T-helper 22 cell (primary cell): ENCODE results near the gene EBNA1BP2.
"Not testable (repeated sequence)": the region's sequence is repeated elsewhere in the genome, so short reads cannot be mapped to it uniquely, and the experiment has no call there.

Experiments
- DNase-seq: peaks from one replicate; pipeline ENCODE4 v3.0.0-alpha.2; 2020; ENCODE audit warnings: low read depth

The EBNA1BP2 gene

DNA sequence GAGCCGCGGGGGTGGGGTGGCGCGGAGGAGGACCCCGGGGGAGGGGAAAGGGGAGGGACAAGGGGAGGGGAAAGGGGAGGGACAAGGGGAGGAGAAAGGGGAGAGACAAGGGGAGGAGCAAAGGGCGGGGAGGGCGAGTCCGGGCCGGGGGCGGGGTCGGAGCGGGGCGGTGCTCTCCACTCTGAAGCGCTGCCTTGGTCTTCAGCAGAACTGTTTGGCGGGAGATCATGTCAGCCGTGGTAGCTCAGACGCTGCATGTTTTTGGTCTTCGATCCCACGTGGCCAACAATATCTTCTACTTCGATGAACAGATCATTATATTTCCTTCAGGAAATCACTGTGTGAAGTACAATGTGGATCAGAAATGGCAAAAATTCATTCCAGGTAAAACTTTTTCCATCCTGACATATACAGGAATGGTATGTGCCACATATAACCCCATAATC, 460 bp upstream of the EBNA1BP2 start:
- peak; percentile 73 for DNase-seq

- no peak for DNase-seq
Observed at GRCh38 chr1:43171312-43171875, 696 bp downstream of the EBNA1BP2 start.

DNA sequence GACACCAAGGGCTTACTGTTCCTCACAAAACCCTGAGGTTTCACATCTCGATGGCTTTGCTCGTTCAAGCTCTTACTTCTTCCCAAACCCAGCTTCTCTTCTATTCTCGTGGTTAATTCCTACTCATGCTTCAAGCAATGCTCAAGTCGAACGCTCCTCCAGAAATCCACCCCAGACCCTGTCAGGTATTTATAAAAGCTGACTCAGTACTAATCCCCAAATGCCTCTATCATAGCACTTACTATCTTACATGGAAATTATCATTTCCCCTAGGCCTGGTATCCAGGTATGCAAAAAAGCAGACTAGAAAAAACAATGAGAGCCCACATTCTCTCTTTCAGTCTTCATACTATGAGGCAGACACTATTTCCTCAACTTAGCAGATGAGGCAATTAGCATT, 6.3 kb downstream of the EBNA1BP2 start:
- DNase-seq: no peak

- DNase-seq: no peak
Observed at GRCh38 chr1:43165162-43165561, 6.9 kb downstream of the EBNA1BP2 start.

DNA sequence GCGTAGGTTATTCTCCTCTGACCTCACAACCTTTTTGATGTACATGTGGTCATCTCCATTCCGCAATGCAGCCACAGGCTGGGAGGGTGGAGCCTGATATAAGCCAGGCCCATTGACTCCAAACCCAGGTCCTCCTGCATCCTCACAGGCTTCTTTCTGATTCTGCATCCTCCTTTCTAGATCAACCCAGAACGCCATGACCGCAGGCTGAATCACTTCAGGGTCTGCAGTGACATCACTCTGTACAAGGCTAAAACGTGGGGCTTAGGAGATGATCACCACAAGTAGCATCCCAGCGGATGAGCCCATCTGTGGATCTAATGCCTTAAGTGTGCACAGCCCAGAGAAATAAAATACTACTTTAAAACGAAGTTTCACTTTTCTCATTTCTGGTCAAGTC, 16.1 kb downstream of the EBNA1BP2 start:
- no peak for DNase-seq

DNA sequence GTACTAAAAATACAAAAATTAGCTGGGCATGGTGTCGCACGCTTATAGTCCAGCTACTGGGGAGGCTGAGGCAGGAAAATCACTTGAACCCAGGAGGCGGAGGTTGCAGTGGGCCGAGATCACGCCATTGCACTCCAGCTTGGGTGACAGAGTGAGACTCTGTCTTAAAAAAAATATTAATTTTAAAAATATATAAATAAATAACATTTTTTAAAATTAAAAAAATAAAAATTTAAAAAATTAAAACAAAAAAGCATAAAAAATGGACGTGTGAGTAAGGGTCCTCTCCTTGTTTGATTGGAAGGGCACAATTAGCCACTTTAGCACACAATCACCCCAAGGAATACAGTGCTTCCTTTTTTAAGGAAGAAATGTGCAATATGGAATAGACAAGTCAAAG, 18.6 kb downstream of the EBNA1BP2 start:
- DNase-seq: no peak

DNA sequence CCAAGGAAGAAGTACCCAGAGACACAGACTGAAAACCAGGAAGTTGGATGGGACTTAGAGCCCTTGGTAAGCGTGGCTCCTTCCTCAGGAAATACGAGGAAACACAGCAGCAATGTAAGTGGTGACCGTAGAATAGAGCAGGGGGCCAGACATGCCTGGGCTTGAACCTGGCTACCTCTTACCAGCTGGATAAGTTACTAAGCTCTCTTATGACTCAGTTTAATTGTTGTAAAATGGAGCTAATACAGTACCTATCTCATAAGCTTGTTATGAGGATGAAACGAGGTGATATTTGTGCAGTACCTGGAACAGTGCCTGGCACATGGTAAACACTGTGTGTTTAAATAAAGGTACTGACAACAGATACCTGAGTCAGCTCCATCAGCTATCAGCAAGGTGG, 19.2 kb downstream of the EBNA1BP2 start:
- DNase-seq: no peak

GRCh38 chr1:43149889-43150288, 22.2 kb downstream of the EBNA1BP2 start:
- DNase-seq: no peak

GRCh38 chr1:43147625-43148327, 24.3 kb downstream of the EBNA1BP2 start:
- DNase-seq: no peak

DNA sequence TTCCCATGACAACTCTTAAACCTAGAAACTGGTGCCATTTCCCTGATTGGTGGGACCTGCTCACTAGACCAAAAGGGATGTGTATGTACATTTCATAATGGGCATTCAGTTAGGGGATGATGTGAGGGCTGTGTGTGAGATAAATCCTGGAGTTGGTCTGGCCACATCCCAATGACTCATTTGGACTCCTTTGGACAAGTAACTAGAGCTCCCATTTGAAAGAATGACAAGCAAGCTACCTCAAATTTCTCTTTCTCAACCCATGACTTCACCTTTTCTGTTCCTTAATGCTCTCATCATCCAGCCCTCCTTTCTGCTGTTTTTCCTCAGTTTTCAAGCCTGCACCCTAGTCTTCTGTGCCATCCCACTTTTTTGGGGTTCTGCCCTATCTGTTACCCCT, 27.9 kb downstream of the EBNA1BP2 start:
- no peak for DNase-seq

GRCh38 chr1:43143441-43143888, 28.6 kb downstream of the EBNA1BP2 start:
- DNase-seq: no peak

GRCh38 chr1:43140583-43140982, 31.5 kb downstream of the EBNA1BP2 start:
- DNase-seq: no peak

GRCh38 chr1:43140010-43140409, 32.1 kb downstream of the EBNA1BP2 start:
- no peak for DNase-seq

GRCh38 chr1:43139295-43139694, 32.8 kb downstream of the EBNA1BP2 start:
- DNase-seq: not testable (repeated sequence)

DNA sequence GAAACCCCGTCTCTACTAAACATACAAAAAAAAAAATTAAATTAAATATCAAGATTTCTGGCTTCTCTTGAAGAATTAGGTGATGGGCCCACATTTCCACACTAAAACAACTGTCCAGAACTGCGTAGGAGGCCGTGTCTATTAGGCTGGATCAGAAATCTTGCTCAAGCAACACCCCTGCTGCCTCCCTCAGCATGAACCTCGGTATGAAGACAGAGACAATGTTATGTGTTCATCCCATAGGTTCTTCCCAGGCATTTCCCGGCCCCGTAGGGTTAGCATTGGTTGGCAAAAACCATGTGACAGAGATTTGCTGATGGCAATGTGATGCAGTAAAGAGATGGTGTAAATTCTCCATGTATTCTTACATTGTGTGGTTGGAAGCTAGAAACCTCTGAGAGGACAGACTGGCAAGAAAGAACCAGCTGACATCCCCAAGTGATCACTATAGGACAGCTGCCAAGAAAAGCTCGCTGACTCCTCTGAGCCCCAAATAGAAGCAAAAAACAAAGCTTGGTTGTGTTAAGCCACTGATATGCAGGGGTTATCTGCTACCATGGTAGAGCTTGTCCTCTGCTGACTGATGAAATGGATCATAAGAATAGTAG, 34.5 kb downstream of the EBNA1BP2 start:
- no peak for DNase-seq

GRCh38 chr1:43135857-43136781, 36.0 kb downstream of the EBNA1BP2 start:
- DNase-seq: no peak

- no peak for DNase-seq
Observed at GRCh38 chr1:43134640-43135039, 37.5 kb downstream of the EBNA1BP2 start.

DNA sequence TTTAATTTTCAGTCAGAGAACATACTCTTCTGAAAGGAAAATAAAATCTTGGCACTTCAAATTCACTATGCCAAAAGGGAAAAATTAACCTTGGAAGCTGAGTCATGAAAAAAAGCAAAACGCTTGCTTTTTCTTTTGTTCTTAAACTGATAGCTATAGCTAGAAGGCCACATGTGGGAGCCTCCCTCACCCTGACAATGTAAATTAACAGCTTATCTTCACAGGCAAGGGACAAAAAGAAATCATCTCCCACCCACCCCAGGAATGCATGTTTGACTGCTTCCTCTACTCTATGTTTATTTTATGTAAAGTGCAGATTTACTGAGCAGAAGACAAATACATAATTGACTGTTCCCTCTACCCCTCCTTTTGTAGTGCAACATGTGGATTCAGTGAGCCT, 38.0 kb downstream of the EBNA1BP2 start:
- no peak for DNase-seq

- no peak for DNase-seq
Observed at GRCh38 chr1:43129426-43129825, 42.7 kb downstream of the EBNA1BP2 start.

- no peak for DNase-seq
Observed at GRCh38 chr1:43128816-43129215, 43.3 kb downstream of the EBNA1BP2 start.

DNA sequence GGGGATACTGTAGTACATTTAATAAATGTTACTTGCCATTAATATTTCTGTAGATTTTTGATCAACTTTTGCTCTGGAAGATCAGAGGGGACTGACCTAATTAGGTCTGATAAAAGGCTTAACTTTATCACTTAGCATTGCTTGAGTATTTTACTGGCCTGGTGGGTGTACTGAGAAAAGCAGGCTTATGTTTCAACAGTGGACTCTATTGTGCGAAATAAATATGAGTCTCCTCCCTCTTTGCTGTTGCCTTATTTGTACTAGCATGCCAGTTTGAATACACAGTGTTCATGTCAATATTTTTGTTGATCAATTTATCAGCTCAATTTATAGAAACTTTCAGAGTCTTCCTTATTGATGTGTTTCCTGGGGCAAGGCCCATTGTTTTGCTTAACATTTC, 49.1 kb downstream of the EBNA1BP2 start:
- no peak for DNase-seq

DNA sequence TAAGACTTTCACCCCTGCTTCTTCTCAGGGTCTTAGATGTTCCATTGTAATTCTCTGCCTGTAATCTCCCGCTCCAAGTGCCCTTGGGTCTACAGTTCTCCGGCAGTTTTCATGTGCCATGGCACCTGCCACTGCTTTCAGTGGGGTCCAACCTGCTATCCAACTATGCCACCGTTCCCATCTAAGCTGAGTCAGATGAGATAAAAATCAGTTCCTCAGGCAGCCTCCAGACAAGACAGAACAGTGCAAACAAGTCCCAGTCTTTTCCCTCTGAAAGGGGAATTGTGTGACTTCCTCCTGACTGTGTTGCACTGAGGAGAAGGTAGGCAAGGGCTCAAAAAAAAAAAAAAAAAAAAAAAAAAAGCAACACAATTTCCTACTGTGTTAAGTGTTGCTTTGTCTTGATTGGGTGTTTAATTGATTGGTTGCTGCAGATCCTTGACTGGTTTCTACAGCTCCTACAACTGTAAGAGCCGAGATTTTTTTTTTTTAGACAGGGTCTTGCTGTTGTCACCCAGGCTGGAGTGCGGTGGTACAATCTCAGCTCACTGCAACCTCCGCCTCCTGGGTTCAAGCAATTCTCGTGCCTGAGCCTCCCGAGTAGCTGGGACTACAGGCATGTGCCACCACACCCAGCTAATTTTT, 50.7 kb downstream of the EBNA1BP2 start:
- no peak for DNase-seq
